ENCODE results near the gene SIRT2. TPM values are rescaled to one million over a fixed set of nuclear protein-coding genes. Genes with fewer than 3 reads are reported as not detected.
"Not testable (repeated sequence)": the region's sequence is repeated elsewhere in the genome, so short reads cannot be mapped to it uniquely, and the experiment has no call there.

Gene SIRT2
- total RNA-seq, 1 donor from 2014 or later, result 28.3 TPM

DNA sequence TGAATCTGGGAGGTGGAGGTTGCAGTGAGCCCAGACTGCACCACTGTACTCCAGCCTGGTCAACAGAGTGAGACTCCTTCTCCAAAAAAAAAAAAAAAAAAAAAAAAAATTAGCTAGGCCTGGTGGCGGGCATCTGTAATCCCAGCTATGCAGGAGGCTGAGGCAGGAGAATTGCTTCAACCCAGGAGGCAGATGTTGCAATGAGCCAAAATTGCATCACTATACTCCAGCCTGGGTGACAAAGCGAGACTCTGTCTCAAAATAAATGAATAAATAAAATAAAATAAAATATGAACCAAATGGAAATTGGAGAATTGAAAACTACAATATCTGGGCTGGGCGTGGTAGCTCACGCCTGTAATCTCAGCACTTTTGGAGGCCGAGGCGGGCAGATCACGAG lies 70.2 kb downstream of the SIRT2 start:
- H3K9me3 Mint-ChIP-seq; DNase-seq (ENCODE audit: low spot score); H3K27ac Mint-ChIP-seq; H3K27me3 Mint-ChIP-seq (ENCODE audit: insufficient read depth); H3K4me3 Mint-ChIP-seq; intact Hi-C loops (cut with micrococcal nuclease): not testable (repeated sequence)
- Mint-ChIP-seq H3K4me1 (ENCODE audit: low read depth) (peaks cover 22% of the 10 kb centered on the region), H3K36me3 (ENCODE audit: low read depth) (peaks cover 30% of the 10 kb centered on the region)

Other genes with a start within 250 kb of the SIRT2 start
- gene CAPN12, start 155.1 kb downstream of the SIRT2 start, total RNA-seq, result 1.1 and 2.5 TPM in 2 replicates
- not detected in 2 replicates for gene LGALS7, start 126.1 kb downstream of the SIRT2 start, total RNA-seq
- gene LGALS7B, start 110.4 kb downstream of the SIRT2 start, total RNA-seq, result not detected in 2 replicates
- 1.1 and 1.3 TPM in 2 replicates for gene LGALS4, start 86.7 kb downstream of the SIRT2 start, total RNA-seq
- 125 and 132 TPM in 2 replicates for gene ECH1, start 67.8 kb downstream of the SIRT2 start, total RNA-seq
- 632 and 659 TPM in 2 replicates for gene HNRNPL, start 49.6 kb downstream of the SIRT2 start, total RNA-seq
- 70.7 and 73.1 TPM in 2 replicates for gene RINL, start 21.3 kb downstream of the SIRT2 start, total RNA-seq
- 98.1 and 102 TPM in 2 replicates for gene NFKBIB, start 351 bp upstream of the SIRT2 start, total RNA-seq
- gene CCER2, start 12.6 kb upstream of the SIRT2 start, total RNA-seq, result 0.67 and 0.88 TPM in 2 replicates
- 36.5 and 38.4 TPM in 2 replicates for gene SARS2, start 31.1 kb upstream of the SIRT2 start, total RNA-seq
- 118 and 120 TPM in 2 replicates for gene MRPS12, start 31.3 kb upstream of the SIRT2 start, total RNA-seq
- gene FBXO17, start 76.1 kb upstream of the SIRT2 start, total RNA-seq, result 0.10 TPM in 1 of 2 replicates, not detected in the other
- 0.12 and 0.54 TPM in 2 replicates for gene FBXO27, start 132.9 kb upstream of the SIRT2 start, total RNA-seq
- 0.10 TPM in 1 of 2 replicates, not detected in the other for gene ACP7, start 184.8 kb upstream of the SIRT2 start, total RNA-seq
- gene PAK4, start 226.2 kb upstream of the SIRT2 start, total RNA-seq, result 18.5 and 19.9 TPM in 2 replicates

All from activated T-helper 1 cell treated with anti-CD3 and anti-CD28 coated beads, Interleukin-12 subunit alpha, Interleukin-12 subunit beta, Interleukin-2, Interleukin-4 antibody, amounts not matched to agents 30 ng/mL and 10 ng/mL and 1 ng/mL, durations not matched to agents 14 hours and 24 hours and 36 hours (primary cell).